Ovary (tissue), 9 donors: ENCODE measurements around the gene GTF2IRD1. TPM values are rescaled to one million over a fixed set of nuclear protein-coding genes. Genes with fewer than 3 reads are reported as not detected.
A peak's percentile ranks its signal among the peaks of the same experiment; 100 is the strongest.

Source experiments
- DNase-seq, 5 donors: peaks; one replicate each; pipeline ENCODE4 v3.0.0-alpha.2; 2019 to 2020
- H3K27ac ChIP-seq, 2 donors: fragments of 200-600 bp; one replicate each; pipeline versions ENCODE4 v1.5.1 to v1.8.0; 2019 to 2022
- H3K27me3 ChIP-seq: fragments of 200-600 bp; one replicate; pipeline ENCODE4 v1.8.0; 2022
- H3K36me3 ChIP-seq: fragments of 200-600 bp; sonication (generic); one replicate; pipeline ENCODE4 v1.5.1; 2019
- H3K4me1 ChIP-seq: one replicate; pipeline ENCODE4 v1.8.1; 2013; ENCODE audit warnings: mild to moderate bottlenecking, moderate library complexity; ENCODE audit not compliant: insufficient read depth
- H3K4me3 ChIP-seq: fragments of 200-600 bp; sonication (generic); one replicate; pipeline ENCODE4 v1.5.1; 2017
- H3K9me3 ChIP-seq, 2 donors: fragments of 200-600 bp in 1 of 2; sonication (generic) in 1 of 2; one replicate each; pipeline versions ENCODE4 v1.5.1 to v1.8.1; 2013 to 2019; ENCODE audit warnings: mild to moderate bottlenecking in 1 of 2, moderate library complexity in 1 of 2
- EP300 ChIP-seq: sonication (generic); formaldehyde crosslinking; IDR thresholded peaks from one replicate; pipeline ENCODE4 v1.6.1; 2017; ENCODE audit warnings: antibody characterized with exemption
- POLR2A ChIP-seq: fragments of 450-650 bp; IDR thresholded peaks from one replicate; pipeline ENCODE4 v1.6.1; 2017; ENCODE audit warnings: antibody characterized with exemption, mild to moderate bottlenecking, moderate library complexity
- WGBS, 3 donors: extraction: QIAGEN DNeasy Blood & Tissue Kit in 1 of 3; methylation state at CpG; one replicate each; pipeline versions ENCODE4 v1.1.5 to v1.1.7; 2013 to 2017; 5-methylcytosine and 5-hydroxymethylcytosine counted together
- intact Hi-C, 4 donors: fragments of 100-400 bp; cut with DNase I; formaldehyde crosslinking; loops; one replicate each; pipeline versions ENCODE4 v1.11.0 to v1.15.1; 2022 to 2023
- polyA plus RNA-seq, 2 donors: library from polyadenylated mRNA; stranded (reverse); fragments of 200-250 nt in 1 of 2; fragments of 350-450 nt in 1 of 2; fragmentation: Illumina TruSeq in 1 of 2; extraction: RNeasy Lipid Tissue Mini Kit (QIAGEN cat#74804) in 1 of 2; gene quantifications; one replicate each; pipeline ENCODE4 v1.2.3, GENCODE V29; 2013 to 2014
- total RNA-seq, 7 donors: library from RNA; depleted of rRNA in 2 of 7; stranded (reverse); fragments of >200 nt in 2 of 7; fragmentation: NEBNext Ultra II Directional in 3 of 7; extraction: Animal tissue kit (Norgen Biotek cat#: 25700) in 3 of 7; gene quantifications; one replicate each; pipeline versions ENCODE4 v1.1.0 to v1.2.4, GENCODE V29; 2016 to 2023
- TF ChIP-seq, protein P1 (sequence below), 3 donors: fragments of 450-650 bp in 2 of 3; fragments of 200-600 bp in 1 of 3; IDR thresholded peaks; one replicate each; pipeline versions ENCODE4 v1.5.1 to v1.8.0; 2016 to 2022; ENCODE audit warnings: antibody characterized with exemption in 3 of 3, mild to moderate bottlenecking in 1 of 3
- donor health status: DM: no; HTN: no; CAD: no; lungs with moderate emphysema.
- donor health status: DM: no; HTN: no; CAD: no.
- donor health status: Bipolar disorder and iron deficiency.
- donor health status: DM: yes; HTN: yes; CAD: no.
- donor health status: DM: no; HTN: no; CAD: no.
- donor health status: DM: yes; HTN: yes; CAD: no.

The GTF2IRD1 gene
- total and polyA plus RNA-seq, 9 donors: 12.0 to 39.0 (median 28.0) TPM

DNA sequence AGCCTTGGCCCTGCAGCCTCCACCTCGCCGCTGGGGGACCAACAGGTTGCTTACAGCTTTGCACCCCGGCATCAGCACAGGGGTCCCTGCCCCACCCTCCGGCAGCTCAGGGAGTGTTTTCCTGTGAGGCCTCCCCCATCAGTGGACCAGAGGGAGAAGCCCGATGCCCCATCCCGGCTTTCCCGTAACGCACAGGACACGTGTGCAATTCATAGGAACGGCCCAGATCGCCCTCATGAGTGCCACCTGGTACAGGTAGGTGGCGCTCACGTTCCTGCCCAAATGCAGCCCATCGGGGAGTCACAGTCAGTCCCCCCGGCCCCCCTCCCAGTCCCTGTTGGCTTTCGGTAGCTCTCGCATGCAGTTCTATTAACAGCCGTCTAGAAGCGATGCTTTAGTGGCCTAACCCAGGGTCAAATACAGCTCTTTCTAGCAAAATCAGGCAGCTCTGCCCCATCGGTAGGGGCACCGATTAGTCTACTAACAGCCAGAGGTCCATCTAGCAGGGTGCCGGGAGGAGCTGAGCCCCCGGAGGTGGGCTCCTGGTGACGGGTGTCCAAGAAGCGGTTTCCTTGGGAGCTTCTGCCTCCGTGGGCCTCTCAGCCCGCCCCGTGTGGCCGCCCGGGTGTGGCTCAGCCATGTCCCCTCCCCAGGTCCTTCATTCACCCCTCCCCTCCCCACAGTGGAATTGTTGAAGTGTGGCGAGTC is 48.4 kb upstream of the GTF2IRD1 start:
- no peaks in the 10 kb centered on the region for H3K9me3 ChIP-seq
- DNase-seq: peak in 2 of 5 donors; percentile 26 to 33
- no peaks in the 10 kb centered on the region for H3K4me1 ChIP-seq
- 74 to 77% (median 77%) methylated on average over 31 of the region's 31 CpGs for WGBS, 3 donors
- no peak overlapping the region for H3K4me3 ChIP-seq
- no peaks in the 10 kb centered on the region for H3K36me3 ChIP-seq
- TF ChIP-seq, protein P1, sequence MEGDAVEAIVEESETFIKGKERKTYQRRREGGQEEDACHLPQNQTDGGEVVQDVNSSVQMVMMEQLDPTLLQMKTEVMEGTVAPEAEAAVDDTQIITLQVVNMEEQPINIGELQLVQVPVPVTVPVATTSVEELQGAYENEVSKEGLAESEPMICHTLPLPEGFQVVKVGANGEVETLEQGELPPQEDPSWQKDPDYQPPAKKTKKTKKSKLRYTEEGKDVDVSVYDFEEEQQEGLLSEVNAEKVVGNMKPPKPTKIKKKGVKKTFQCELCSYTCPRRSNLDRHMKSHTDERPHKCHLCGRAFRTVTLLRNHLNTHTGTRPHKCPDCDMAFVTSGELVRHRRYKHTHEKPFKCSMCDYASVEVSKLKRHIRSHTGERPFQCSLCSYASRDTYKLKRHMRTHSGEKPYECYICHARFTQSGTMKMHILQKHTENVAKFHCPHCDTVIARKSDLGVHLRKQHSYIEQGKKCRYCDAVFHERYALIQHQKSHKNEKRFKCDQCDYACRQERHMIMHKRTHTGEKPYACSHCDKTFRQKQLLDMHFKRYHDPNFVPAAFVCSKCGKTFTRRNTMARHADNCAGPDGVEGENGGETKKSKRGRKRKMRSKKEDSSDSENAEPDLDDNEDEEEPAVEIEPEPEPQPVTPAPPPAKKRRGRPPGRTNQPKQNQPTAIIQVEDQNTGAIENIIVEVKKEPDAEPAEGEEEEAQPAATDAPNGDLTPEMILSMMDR (IDR thresholded peaks at IDR 0.05): no peak
- TF ChIP-seq EP300 (no peak), POLR2A (no peak)
- H3K27ac ChIP-seq: no peak overlapping the region
- H3K27me3 ChIP-seq: no peaks in the 10 kb centered on the region
- intact Hi-C loops: loop anchor here in 2 of 4 donors (10.0 kb wide), 2 partner anchors 341 to 541 kb away; partner anchors contain the start of gene TMEM270 (in 1 of the 2)

DNA sequence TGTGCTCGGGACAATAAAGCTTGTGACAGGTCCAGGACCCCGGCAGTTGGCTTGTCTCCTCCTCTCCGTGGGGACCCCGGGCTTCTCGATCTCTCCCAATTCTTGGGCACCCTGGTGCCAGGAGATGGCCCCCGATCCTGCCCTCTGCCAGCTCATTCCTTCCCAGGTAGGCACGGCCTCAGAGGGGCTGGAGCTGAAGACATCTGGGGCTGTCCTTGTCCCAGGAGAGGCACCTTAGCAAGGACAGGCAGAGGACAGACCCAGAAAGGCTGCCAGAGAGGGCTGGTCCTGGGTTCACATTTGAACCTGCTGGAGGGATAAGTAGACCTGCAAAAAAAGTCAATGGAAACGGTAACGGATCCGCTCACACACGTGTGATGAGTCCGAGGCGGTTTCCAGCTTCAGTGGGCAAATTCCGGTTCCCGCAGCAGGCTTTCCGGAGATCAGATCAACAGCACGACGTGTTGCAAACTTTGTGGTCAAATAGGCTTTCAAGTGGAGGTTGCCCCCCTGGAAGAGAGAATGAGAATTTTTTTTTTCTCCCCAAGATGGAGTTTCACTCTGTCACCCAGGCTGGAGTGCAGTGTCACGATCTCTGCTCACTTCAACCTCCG is 47.7 kb upstream of the GTF2IRD1 start:
- no peak overlapping the region for H3K27ac ChIP-seq
- H3K4me3 ChIP-seq: no peak overlapping the region
- WGBS, 3 donors: 83 to 86% (median 85%) methylated on average over 20 of the region's 20 CpGs
- TF ChIP-seq EP300: no peak
- TF ChIP-seq, protein P1 (IDR thresholded peaks at IDR 0.05): no peak
- no peak for TF ChIP-seq POLR2A
- no peaks in the 10 kb centered on the region for H3K4me1 ChIP-seq
- H3K36me3 ChIP-seq: no peaks in the 10 kb centered on the region
- H3K27me3 ChIP-seq: no peaks in the 10 kb centered on the region
- intact Hi-C loops: loop anchor here in 2 of 4 donors (10.0 kb wide), 2 partner anchors 341 to 541 kb away; partner anchors contain the start of gene TMEM270 (in 1 of the 2)
- H3K9me3 ChIP-seq: no peaks in the 10 kb centered on the region
- DNase-seq: no peak

DNA sequence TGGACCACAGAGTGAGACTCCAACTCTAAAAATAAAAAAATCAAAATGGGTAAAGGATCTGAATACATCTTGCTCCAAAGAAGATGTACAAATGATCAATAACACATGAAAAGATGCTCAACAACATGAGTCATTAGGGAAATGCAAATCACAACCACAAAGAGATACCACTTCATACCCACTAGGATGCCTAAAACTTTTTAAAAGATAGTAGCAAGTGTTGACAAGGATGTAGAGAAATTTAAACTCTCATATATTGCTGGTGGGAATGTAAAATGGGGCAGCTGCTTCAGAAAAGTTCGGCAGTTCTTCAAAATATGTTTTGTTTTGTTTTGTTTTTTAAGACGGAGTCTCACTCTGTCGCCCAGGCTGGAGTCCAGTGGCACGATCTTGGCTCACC is 45.7 kb upstream of the GTF2IRD1 start:
- H3K4me3 ChIP-seq: no peak overlapping the region

DNA sequence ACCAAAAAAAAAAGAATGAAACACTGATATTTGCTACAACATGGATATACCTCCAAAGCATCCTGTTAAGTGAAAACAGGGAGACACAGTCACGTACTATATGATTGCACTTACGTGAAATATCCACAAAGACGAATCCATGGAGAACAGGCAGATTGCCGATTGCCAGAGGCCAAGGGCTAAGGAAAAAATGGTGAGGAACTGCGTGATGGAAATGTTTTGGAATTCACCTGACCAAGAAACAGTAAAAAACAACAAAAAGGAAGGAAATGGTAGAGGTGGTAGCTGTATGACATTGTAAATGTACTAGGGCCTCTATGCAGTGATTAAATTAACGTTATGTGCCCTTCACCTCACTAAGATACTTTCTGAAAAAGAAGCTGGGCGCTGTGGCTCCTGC is 44.1 kb upstream of the GTF2IRD1 start:
- no peak for TF ChIP-seq EP300
- no peak for TF ChIP-seq POLR2A
- TF ChIP-seq, protein P1 (IDR thresholded peaks at IDR 0.05): no peak
- Histone ChIP-seq H3K27ac (no peak overlapping the region), H3K9me3 (no peaks in the 10 kb centered on the region), H3K4me3 (no peak overlapping the region), H3K27me3 (no peaks in the 10 kb centered on the region), H3K4me1 (no peaks in the 10 kb centered on the region), H3K36me3 (no peaks in the 10 kb centered on the region)
- WGBS, 3 donors: 48 to 67% (median 55%) methylated on average over 7 of the region's 7 CpGs
- DNase-seq: no peak
- intact Hi-C loops: loop anchor here in 2 of 4 donors (10.0 kb wide), 2 partner anchors 345 to 545 kb away; partner anchors contain the start of gene TMEM270 (in 1 of the 2)

More for the DNA sequence above, 45.7 kb upstream of the GTF2IRD1 start:
- Histone ChIP-seq H3K36me3 (no peaks in the 10 kb centered on the region), H3K9me3 (no peaks in the 10 kb centered on the region), H3K27ac (no peak overlapping the region), H3K4me1 (no peaks in the 10 kb centered on the region), H3K27me3 (no peaks in the 10 kb centered on the region)
- WGBS, 3 donors: 25 to 62% (median 26%) methylated on average over 4 of the region's 4 CpGs
- intact Hi-C loops: loop anchor here in 2 of 4 donors (10.0 kb wide), 2 partner anchors 343 to 543 kb away; partner anchors contain the start of gene TMEM270 (in 1 of the 2)
- no peak for DNase-seq
- TF ChIP-seq POLR2A: no peak
